Measurements from ENCODE around the gene RBM47.
"Not testable (repeated sequence)": the region's sequence is repeated elsewhere in the genome, so short reads cannot be mapped to it uniquely, and the experiment has no call there.

The RBM47 gene

GRCh38 chr4:40453912-40454311 is 175.8 kb downstream of the RBM47 start:
- H3K27ac ChIP-seq = no peak overlapping the region

GRCh38 chr4:40448875-40449274 is 180.8 kb downstream of the RBM47 start:
- Histone ChIP-seq H3K9ac (no peak overlapping the region), H3K9me3 (ENCODE audit: control insufficient read depth, low read length) (no peaks in the 10 kb centered on the region), H3K27me3 (ENCODE audit: control insufficient read depth, insufficient read depth, low read length) (no peaks in the 10 kb centered on the region), H3K4me3 (ENCODE audit: low read depth, low read length) (no peak overlapping the region), H3K4me1 (peaks cover under 1% of the 10 kb centered on the region), H3K27ac (no peak overlapping the region), H2AFZ (no peak overlapping the region), H3K79me2 (peaks cover 6% of the 10 kb centered on the region), H3K4me2 (ENCODE audit: low read length) (no peak overlapping the region), H3K36me3 (ENCODE audit: control insufficient read depth, insufficient read depth, low read length) (no peaks in the 10 kb centered on the region)
- TF ChIP-seq CTCF (IDR thresholded peaks at IDR 0.05) = no peak

More at GRCh38 chr4:40453912-40454311, 175.8 kb downstream of the RBM47 start:
- H3K36me3 ChIP-seq (ENCODE audit: control insufficient read depth, insufficient read depth, low read length) = no peaks in the 10 kb centered on the region
- H3K4me1 ChIP-seq = peaks cover 3% of the 10 kb centered on the region
- no peaks in the 10 kb centered on the region for H3K9me3 ChIP-seq (ENCODE audit: control insufficient read depth, low read length)
- H2AFZ ChIP-seq = no peak overlapping the region
- H3K27me3 ChIP-seq (ENCODE audit: control insufficient read depth, insufficient read depth, low read length) = no peaks in the 10 kb centered on the region
- H3K4me2 ChIP-seq (ENCODE audit: low read length) = no peak overlapping the region
- TF ChIP-seq CTCF (IDR thresholded peaks at IDR 0.05) = no peak
- H3K79me2 ChIP-seq = peaks cover 11% of the 10 kb centered on the region
- H3K9ac ChIP-seq = no peak overlapping the region
- no peak overlapping the region for H3K4me3 ChIP-seq (ENCODE audit: low read depth, low read length)

GRCh38 chr4:40446839-40447238 is 182.8 kb downstream of the RBM47 start:
- Histone ChIP-seq H2AFZ (no peak overlapping the region), H3K4me1 (no peaks in the 10 kb centered on the region), H3K4me3 (ENCODE audit: low read depth, low read length) (no peak overlapping the region), H3K79me2 (peaks cover 6% of the 10 kb centered on the region), H3K27me3 (ENCODE audit: control insufficient read depth, insufficient read depth, low read length) (no peaks in the 10 kb centered on the region), H3K9me3 (ENCODE audit: control insufficient read depth, low read length) (no peaks in the 10 kb centered on the region), H3K27ac (no peak overlapping the region), H3K36me3 (ENCODE audit: control insufficient read depth, insufficient read depth, low read length) (no peaks in the 10 kb centered on the region), H3K9ac (no peak overlapping the region), H3K4me2 (ENCODE audit: low read length) (no peak overlapping the region)
- no peak for TF ChIP-seq CTCF (IDR thresholded peaks at IDR 0.05)

- H2AFZ ChIP-seq; H3K79me2 ChIP-seq; H3K27me3 ChIP-seq (ENCODE audit: control insufficient read depth, insufficient read depth, low read length); H3K27ac ChIP-seq; H3K36me3 ChIP-seq (ENCODE audit: control insufficient read depth, insufficient read depth, low read length); H3K4me2 ChIP-seq (ENCODE audit: low read length); H3K9ac ChIP-seq; H3K4me1 ChIP-seq; H3K4me3 ChIP-seq (ENCODE audit: low read depth, low read length); H3K9me3 ChIP-seq (ENCODE audit: control insufficient read depth, low read length): not testable (repeated sequence)
These were observed 183.4 kb downstream of the RBM47 start for GRCh38 chr4:40446261-40446750.

- Histone ChIP-seq H2AFZ (no peak overlapping the region), H3K9ac (no peak overlapping the region), H3K36me3 (ENCODE audit: control insufficient read depth, insufficient read depth, low read length) (no peaks in the 10 kb centered on the region), H3K27me3 (ENCODE audit: control insufficient read depth, insufficient read depth, low read length) (no peaks in the 10 kb centered on the region), H3K4me2 (ENCODE audit: low read length) (no peak overlapping the region), H3K4me3 (ENCODE audit: low read depth, low read length) (no peak overlapping the region), H3K4me1 (no peaks in the 10 kb centered on the region), H3K9me3 (ENCODE audit: control insufficient read depth, low read length) (no peaks in the 10 kb centered on the region), H3K27ac (no peak overlapping the region), H3K79me2 (peaks cover 6% of the 10 kb centered on the region)
- no peak for TF ChIP-seq CTCF (IDR thresholded peaks at IDR 0.05)
These were observed 184.0 kb downstream of the RBM47 start for GRCh38 chr4:40445671-40446070.

Measured in parathyroid adenoma (tissue), 2 donors.